PFSK-1 (cell line): ENCODE measurements around the gene PIP5KL1.

Experiments used
- POLR2AphosphoS5 ChIP-seq: IDR thresholded peaks from 2 replicates; pipeline ENCODE4 v1.6.1; 2012; ENCODE audit warnings: low read depth, mild to moderate bottlenecking, control low read depth, low read length, moderate library complexity
- REST ChIP-seq, 2 experiments: IDR thresholded peaks; 2 replicates each; pipeline versions ENCODE4 v1.6.1 to v1.8.0; 2011 to 2012; ENCODE audit warnings: low read depth in 2 of 2, low read length in 2 of 2, control low read depth in 1 of 2, inconsistent platforms in 1 of 2, mild to moderate bottlenecking in 1 of 2, moderate library complexity in 1 of 2; ENCODE audit not compliant: insufficient read depth in 1 of 2
- SIN3A ChIP-seq: IDR thresholded peaks from 2 replicates; pipeline ENCODE4 v1.6.1; 2012; ENCODE audit warnings: mild to moderate bottlenecking, low read length, moderate library complexity, borderline replicate concordance; ENCODE audit not compliant: insufficient read depth
- TAF1 ChIP-seq: IDR thresholded peaks from 2 replicates; pipeline ENCODE4 v1.6.1; 2012; ENCODE audit warnings: low read length, control low read depth, borderline replicate concordance; ENCODE audit not compliant: insufficient read depth

DNA sequence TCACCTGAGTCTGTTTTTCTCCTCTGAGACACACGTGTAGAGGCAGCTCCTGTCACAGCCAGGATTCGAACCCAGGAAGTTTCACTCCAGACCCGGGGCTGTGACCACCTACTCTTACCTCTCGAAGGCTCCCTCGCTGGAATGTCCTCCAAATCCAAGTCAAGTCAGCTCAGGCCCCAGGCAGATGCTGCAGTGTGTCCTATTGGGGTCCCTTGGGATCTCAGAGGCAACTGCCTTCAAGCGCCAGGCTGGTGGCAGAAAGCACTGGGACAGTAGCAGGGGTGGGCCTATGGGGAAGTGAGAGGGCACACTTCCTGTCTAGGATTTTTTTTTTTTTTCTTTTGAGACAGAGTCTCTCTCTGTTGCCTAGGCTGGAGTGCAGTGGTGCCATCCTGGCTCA, 13.0 kb downstream of the PIP5KL1 start:
- TF ChIP-seq POLR2AphosphoS5 (no peak), SIN3A (no peak), TAF1 (no peak), REST (IDR thresholded peaks at IDR 0.05; ENCODE audit: insufficient read depth in 1 of 2, low read depth in 2 of 2, low read length in 2 of 2) (no peak)
